Activated CD4-positive, alpha-beta T cell treated with anti-CD3 and anti-CD28 coated beads, Interleukin-2, amount 50 U/mL, for 16 hours (primary cell): ENCODE results near the gene USP8.

Source experiments
- DNase-seq: peaks from one replicate; pipeline ENCODE4 v3.0.0-alpha.2; 2020

Gene USP8

DNA sequence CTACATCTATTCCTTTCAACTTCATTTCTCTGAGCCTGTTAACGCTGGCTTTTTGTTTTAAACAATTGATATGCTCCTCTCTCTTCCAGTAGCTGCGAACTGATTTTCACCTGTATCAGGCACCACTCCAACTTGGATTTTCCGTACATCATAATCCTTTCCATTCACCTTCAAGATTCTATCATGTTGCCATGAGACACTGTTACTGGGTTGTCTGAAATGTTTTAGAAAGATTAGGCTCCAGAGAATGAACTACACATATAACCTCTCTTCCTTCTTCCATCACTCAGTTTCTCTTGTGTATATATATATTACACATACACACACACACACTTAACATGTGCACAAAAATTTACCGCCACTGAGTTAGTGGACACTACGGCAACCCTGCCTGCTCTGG, 122.4 kb downstream of the USP8 start, which contains the start of gene USP50:
Gene USP50, minus strand, starts transcription at position 101 of the 400 bp plus-strand sequence. CDS start 141 bp downstream, outside the sequence.
- no peak for DNase-seq

- DNase-seq: no peak
Observed at GRCh38 chr15:50549326-50549725, 125.1 kb downstream of the USP8 start.

DNA sequence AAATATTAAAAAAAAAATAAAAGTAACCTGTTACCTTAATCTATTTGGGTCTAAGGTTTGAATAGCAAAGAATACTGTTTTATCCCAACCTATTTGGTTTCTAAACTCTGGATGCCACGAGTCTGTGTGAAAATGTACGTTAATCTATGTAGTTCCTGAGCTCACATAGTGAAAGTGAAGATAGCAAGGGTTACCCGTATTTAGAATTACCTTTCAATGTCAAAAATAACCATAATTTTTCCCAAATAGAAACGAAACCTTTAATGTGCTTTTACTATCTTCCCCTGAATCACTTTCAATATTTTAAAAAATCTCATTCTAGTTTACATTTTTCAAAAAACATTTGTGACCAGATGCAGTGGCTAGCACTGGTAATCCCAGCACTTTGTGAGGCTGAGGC, 128.0 kb downstream of the USP8 start:
- DNase-seq: no peak

DNA sequence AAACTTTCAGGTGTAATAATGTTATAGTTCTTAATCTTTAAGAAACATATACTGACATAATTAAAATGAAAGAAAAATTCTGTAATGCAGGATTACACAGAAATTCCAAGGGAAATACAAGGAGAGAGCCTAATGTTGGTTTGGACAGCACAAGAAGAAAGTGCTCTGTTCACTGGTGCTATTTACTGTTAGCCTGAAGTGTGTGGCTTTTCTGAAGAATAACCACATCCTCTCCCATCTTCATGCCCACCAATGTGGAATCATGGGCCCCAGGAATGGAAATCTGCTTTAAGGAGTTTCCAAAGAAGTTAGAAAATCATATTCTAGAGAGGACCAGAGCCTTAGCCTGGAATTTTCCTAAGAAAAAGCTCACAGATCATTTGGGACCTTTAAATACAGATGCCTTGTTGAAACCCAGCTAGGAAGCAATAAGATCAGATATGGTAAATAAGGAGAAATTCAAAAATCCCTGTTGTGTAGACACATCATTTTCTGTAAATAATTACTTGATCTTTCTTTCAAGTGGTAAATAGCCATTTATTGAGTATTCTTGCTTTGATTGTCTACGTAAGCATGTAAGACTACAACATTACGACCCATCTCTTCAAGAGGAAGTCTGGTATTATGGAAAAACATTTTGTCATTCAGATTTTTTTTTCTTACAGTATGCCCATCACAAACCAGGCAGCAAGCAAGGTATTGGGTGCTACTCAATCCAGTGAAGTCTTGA, 132.6 kb downstream of the USP8 start:
- DNase-seq: no peak

DNA sequence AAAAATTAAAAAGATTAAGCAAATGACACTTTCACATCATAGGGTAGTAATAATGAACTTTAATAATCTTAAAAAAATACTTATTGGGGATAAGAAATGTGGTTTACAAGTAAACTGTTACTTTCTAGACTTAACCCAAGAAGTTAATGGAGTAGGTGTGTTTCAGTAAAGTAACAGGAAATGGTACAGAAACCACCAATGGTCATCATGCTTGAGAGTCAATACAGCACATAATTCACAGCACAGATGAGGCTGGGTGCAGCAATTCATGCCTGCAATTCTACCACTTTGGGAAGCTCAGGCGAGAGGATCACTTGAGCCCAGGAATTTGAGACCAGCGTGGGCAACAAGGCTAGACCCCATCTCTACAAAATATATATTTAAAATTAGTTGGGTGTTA, 133.8 kb downstream of the USP8 start:
- DNase-seq: no peak

DNA sequence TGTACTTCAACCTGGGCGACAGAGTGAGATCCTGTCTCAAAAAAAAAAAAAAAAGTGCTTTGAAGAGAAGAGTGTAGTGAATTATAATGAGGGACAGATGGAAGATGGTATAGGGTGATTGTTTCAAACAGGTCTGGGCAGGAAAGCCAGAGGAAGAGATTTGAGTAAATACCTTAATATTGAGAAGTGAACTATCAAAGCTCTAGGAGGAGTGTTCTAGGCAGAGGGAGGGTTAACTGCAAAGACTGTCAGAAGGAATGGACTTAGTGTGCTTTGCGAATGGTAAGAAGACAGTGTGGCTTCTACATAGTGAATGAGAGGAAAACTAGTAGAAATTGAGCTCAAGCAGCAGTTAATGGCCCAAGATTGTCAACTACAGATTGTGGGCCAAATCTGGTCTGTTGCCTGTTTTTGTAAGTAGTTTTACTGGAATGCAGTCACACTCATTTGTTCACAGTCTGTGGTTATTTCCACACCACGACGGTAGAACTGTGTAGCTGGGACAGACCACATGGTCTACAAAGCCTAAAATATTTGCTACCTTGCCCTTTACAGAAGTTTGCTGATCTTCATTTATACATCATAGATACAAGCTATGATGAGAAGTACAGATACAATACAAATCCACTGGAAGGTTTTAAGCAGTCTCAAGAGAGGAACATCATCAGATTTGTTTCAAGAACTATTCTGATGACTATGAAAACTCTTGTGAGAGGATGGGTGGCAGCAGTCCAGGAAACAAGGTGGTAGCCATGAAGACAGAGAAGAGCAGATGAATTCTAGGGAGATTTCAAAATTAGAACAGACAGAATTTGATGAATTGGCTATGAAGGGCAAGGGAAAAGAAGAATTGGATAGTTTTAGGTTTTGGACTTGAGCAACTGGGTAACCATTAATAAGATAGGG, 138.8 kb downstream of the USP8 start:
- DNase-seq: peak; percentile 67

DNA sequence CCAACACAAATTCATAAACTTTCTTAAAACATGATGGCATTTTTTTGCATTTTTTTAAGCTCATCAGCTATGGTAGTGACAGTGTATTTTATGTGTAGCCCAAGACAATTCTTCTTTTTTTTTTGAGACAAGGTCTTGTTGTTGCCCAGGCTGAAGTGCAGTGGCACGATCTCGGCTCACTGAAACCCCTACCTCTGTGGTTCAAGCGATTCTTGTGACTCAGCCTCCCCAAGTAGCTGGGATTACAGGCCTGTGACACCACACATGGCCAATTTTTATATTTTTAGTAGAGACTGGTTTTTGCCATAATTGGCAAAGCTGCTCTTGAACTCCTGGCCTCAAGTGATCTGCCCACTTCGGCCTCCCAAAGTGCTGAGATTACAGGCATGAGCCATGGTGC, 139.6 kb downstream of the USP8 start:
- peak; percentile 23 for DNase-seq
